Common myeloid progenitor, CD34-positive (primary cell): ENCODE results near the gene C9orf78.

Source experiments
- CTCF ChIA-PET: fragments of 350-600 bp; sonication (Branson Sonifier 250); formaldehyde crosslinking; loops from one replicate; lab custom pipeline; 2021; ENCODE audit warnings: antibody characterized with exemption; lab: Charles Lee
- POLR2A ChIA-PET: fragments of 350-600 bp; sonication (Branson Sonifier 250); formaldehyde crosslinking; loops from one replicate; lab custom pipeline; 2021; ENCODE audit warnings: antibody characterized with exemption; lab: Charles Lee
- DNase-seq, 3 donors: peaks; one replicate each; pipeline versions ENCODE4 v3.0.0 to v3.0.0-alpha.2; 2013
- H3K27ac ChIP-seq, 2 experiments: 1 replicate in 1 of 2; 2 replicates in 1 of 2; pipeline ENCODE4 v1.7.0; 2013; ENCODE audit warnings: inconsistent platforms in 2 of 2, low read length in 2 of 2, mild to moderate bottlenecking in 2 of 2, low read depth in 1 of 2, moderate library complexity in 1 of 2; ENCODE audit not compliant: severe bottlenecking in 2 of 2, insufficient read depth in 1 of 2, poor library complexity in 1 of 2
- H3K27me3 ChIP-seq, 5 experiments: replicated peaks in 2 of 5; 1 replicate in 3 of 5; 2 replicates in 2 of 5; pipeline versions ENCODE4 v1.6.1 to v1.7.0; 2013; ENCODE audit warnings: low read length in 4 of 5, mild to moderate bottlenecking in 2 of 5, moderate library complexity in 2 of 5, inconsistent platforms in 1 of 5; ENCODE audit not compliant: insufficient read depth in 5 of 5, control insufficient read depth in 4 of 5
- H3K36me3 ChIP-seq, 4 experiments: 1 replicate in 2 of 4; 2 replicates in 2 of 4; pipeline versions ENCODE4 v1.6.1 to v1.7.0; 2013; ENCODE audit warnings: low read length in 3 of 4, control low read depth in 1 of 4, mild to moderate bottlenecking in 1 of 4; ENCODE audit not compliant: control insufficient read depth in 4 of 4, insufficient read depth in 4 of 4
- H3K4me1 ChIP-seq, 4 experiments: 1 replicate in 3 of 4; 2 replicates in 1 of 4; pipeline versions ENCODE4 v1.6.1 to v1.7.1; 2013; ENCODE audit warnings: low read length in 3 of 4, mild to moderate bottlenecking in 3 of 4, control low read depth in 1 of 4, inconsistent platforms in 1 of 4, moderate library complexity in 1 of 4; ENCODE audit not compliant: control insufficient read depth in 4 of 4, insufficient read depth in 4 of 4; ENCODE audit errors: control extremely low read depth in 1 of 4
- H3K4me3 ChIP-seq, 7 experiments: 1 replicate in 4 of 7; 2 replicates in 3 of 7; pipeline versions ENCODE4 v1.5.1 to v1.7.0; 2013; ENCODE audit warnings: mild to moderate bottlenecking in 7 of 7, low read length in 6 of 7, moderate library complexity in 6 of 7, inconsistent platforms in 2 of 7, low read depth in 2 of 7, control low read depth in 1 of 7; ENCODE audit not compliant: insufficient read depth in 4 of 7, control insufficient read depth in 1 of 7; ENCODE audit errors: extremely low read depth in 1 of 7
- H3K9me3 ChIP-seq, 5 experiments: 1 replicate in 4 of 5; 2 replicates in 1 of 5; pipeline versions ENCODE4 v1.6.1 to v1.7.1; 2013; ENCODE audit warnings: low read length in 4 of 5, mild to moderate bottlenecking in 2 of 5, inconsistent platforms in 1 of 5, low read depth in 1 of 5, moderate library complexity in 1 of 5; ENCODE audit not compliant: control insufficient read depth in 4 of 5, insufficient read depth in 2 of 5; ENCODE audit errors: control extremely low read depth in 1 of 5
- WGBS: methylation state at CpG from one replicate; pipeline ENCODE4 v1.1.5; 2013; ENCODE audit not compliant: insufficient coverage; 5-methylcytosine and 5-hydroxymethylcytosine counted together

C9orf78 gene

DNA sequence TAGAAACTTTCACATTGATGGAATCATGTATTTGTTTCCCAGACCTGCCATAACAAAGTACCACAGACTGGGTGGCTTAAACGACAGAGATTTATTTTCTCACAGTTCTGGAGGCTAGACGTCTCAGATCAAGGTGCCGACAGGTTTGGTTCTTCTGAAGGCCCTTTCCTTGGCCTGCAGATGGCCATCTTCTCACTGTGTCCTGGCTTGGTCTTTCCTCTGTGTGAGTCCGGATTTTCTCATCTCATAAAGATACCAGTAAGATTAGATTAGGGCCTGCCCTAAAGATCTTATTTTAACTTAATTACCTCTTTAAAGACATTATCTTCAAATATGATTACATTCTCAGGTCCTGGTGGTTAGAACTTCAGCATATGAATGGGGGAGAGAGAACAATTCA, 6.0 kb upstream of the C9orf78 start:
- H3K36me3 ChIP-seq: peaks cover 4 to 22% (median 12%) of the 10 kb centered on the region in 4 experiments
- DNase-seq: no peak
- H3K4me1 ChIP-seq: peaks cover 4 to 48% (median 39%) of the 10 kb centered on the region in 4 experiments
- WGBS: 87% methylated on average over 4 of the region's 4 CpGs
- no peaks in the 10 kb centered on the region for H3K9me3 ChIP-seq
- H3K27ac ChIP-seq: peak overlapping the region in 1 of 2 experiments; percentile 2
- ChIA-PET CTCF (interaction anchor here (0.9 to 1.0 kb wide), 2 partner anchors 13 to 20 kb away, joined by 3 read pairs; no protein-coding TSS in a partner anchor), POLR2A (interaction anchor here (0.6 kb wide), 1 partner anchor 532 kb away, joined by 5 read pairs; no protein-coding TSS in a partner anchor)
- H3K27me3 ChIP-seq: no peaks in the 10 kb centered on the region
- H3K4me3 ChIP-seq: no peak overlapping the region

DNA sequence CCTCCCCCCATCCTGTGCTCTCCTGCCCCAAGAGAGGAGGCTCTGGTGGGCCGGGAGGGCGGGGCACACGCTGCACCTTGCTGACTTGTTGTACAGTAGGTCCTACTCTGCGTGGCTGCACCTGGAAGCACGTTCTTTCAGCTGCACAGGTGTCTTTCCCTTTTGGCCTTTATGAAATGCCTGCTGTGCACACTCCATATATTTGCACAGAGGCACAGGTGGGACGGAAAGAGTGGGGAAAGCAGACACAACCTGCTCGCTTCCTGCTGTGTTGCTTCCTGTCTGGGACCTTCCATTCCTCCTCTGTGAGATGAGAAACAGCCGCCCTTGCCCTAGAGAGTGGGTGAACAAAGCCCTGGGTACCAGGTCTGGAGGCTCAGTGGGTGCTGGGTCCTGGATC, 5.0 kb upstream of the C9orf78 start:
- DNase-seq: no peak
- ChIA-PET POLR2A (interaction anchor here (0.6 kb wide), 1 partner anchor 20 kb away, joined by 4 read pairs; no protein-coding TSS in a partner anchor), CTCF (interaction anchor here (1.0 kb wide), 1 partner anchor 21 kb away, joined by 3 read pairs; no protein-coding TSS in a partner anchor)
- Histone ChIP-seq H3K4me3 (peak overlapping the region in 1 of 7 experiments; percentile 28), H3K27ac (peak overlapping the region in 1 of 2 experiments; percentile 36), H3K9me3 (no peaks in the 10 kb centered on the region), H3K36me3 (peaks cover 4 to 22% (median 12%) of the 10 kb centered on the region in 4 experiments), H3K27me3 (no peaks in the 10 kb centered on the region), H3K4me1 (peaks cover 0 to 43% (median 37%) of the 10 kb centered on the region in 4 experiments)
- 72% methylated on average over 3 of the region's 8 CpGs for WGBS

DNA sequence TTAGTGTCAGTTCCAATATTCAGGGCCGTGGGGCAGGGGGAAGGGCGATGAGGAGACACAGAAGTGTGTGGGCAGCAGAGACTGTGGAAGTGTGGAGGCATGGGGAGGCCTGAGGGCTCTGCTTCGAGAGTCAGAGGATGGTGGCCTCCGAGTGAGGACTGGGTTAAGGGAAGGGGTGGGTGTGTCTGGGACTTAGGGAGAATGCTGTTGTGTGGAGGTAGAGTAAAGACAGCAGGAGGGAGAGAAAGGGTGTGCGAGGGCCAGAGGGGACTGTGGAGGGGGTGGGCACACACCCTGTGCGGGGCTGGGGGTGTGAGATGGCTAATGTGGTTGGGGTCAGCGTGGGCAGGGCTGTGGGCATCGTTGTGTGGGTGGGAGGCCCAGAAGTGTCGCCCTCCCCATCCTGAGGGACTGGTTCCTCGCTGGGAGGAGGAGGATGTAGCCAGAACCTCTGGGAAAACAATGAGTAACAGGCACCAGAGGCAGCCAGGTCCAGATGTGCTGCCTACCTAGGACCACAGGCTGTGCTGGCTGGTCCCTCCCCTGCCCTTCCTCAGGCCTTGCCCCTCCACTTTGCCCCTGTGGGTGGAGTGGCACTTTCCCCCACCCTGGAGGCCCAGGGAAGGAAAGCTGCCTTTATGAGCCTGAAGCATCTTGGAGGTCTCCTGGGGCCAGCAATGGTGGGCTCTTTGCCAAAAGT, 4.4 kb upstream of the C9orf78 start:
- 74% methylated on average over 10 of the region's 10 CpGs for WGBS
- Histone ChIP-seq H3K27me3 (no peaks in the 10 kb centered on the region), H3K4me3 (peak overlapping the region in 1 of 7 experiments; percentile 28), H3K9me3 (no peaks in the 10 kb centered on the region), H3K4me1 (peaks cover 0 to 45% (median 38%) of the 10 kb centered on the region in 4 experiments), H3K27ac (peak overlapping the region in 1 of 2 experiments; percentile 36), H3K36me3 (peaks cover 4 to 22% (median 12%) of the 10 kb centered on the region in 4 experiments)
- ChIA-PET POLR2A (interaction anchor here (0.6 to 1.1 kb wide), 2 partner anchors 21 to 22 kb away, joined by 3 to 4 read pairs; no protein-coding TSS in a partner anchor), CTCF (interaction anchor here (1.1 to 2.3 kb wide), 4 partner anchors 9 to 46 kb away, joined by 3 to 9 read pairs (median 4); no protein-coding TSS in a partner anchor)
- no peak for DNase-seq

DNA sequence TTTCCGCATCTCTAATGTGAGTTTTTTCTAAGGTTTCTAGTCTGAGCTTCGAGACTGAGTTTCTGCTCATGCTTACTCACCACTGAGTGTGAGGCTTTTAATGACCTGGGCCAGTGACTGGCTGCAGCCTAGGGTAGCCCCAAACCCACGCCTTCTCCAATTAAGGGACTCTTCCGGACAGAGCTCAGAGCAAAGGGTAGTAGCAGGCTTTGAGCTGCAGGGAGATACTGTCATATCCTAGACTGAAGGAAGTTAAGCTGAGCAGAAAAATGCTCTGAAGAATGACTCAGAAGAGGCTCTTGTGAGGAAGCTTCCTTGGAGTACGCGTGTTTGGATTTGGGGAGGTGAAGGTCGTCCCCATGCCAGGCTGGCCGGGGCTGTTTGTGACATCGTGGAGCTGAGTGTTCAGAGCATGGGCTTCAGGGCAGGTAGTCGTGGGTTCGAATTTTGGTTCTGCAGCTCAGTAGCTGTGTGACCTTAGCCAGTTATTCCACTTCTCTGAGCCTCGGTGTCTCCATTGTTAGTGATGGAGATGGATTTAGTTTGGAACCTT, 3.7 kb upstream of the C9orf78 start:
- Histone ChIP-seq H3K36me3 (peaks cover 4 to 22% (median 12%) of the 10 kb centered on the region in 4 experiments), H3K4me3 (no peak overlapping the region), H3K27ac (peak overlapping the region in 1 of 2 experiments; percentile 30), H3K27me3 (no peaks in the 10 kb centered on the region), H3K9me3 (no peaks in the 10 kb centered on the region), H3K4me1 (peaks cover 6 to 52% (median 44%) of the 10 kb centered on the region in 4 experiments)
- ChIA-PET CTCF (interaction anchor here (0.9 to 2.3 kb wide), 6 partner anchors 9 to 46 kb away, joined by 3 to 9 read pairs (median 4); no protein-coding TSS in a partner anchor), POLR2A (interaction anchor here (1.1 kb wide), 1 partner anchor 22 kb away, joined by 3 read pairs; no protein-coding TSS in a partner anchor)
- WGBS: 92% methylated on average over 10 of the region's 12 CpGs
- no peak for DNase-seq

DNA sequence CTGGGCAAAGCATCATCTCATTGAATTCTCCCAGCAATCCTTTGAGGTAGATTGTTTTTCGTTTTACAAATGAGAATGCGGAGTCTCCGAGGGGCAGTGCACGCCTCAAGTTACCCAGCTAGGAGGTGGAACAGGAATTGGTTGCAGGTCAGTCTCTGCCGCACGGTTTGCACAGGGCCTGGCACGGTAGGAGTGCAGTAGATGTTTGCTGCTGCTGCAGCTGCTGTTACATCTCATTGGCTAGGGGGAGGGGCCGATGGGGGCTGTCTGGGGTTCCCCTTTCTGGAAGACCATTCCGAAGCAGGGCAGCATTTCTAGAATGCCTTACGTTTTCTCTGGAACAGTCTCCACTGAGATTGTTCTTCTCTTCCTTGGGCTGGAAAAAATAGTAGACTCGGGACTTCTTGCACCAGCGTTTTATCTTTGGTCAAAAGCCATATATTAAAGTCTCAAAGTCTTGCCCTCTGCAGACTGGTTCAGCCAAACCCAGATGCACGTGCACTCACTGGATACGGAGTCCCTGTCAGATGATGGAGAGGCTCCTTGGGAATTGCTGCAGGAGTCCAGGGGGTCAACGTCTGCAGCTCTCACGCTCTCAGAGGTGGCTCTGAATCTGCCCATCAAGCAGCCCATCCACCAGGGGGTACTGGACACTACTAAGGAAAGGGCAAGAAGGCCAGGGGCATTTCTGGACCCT, 1.4 kb upstream of the C9orf78 start:
- POLR2A ChIA-PET: interaction anchor here (0.9 to 2.3 kb wide), 4 partner anchors 9 to 49 kb away, joined by 4 to 10 read pairs (median 4); no protein-coding TSS in a partner anchor
- Histone ChIP-seq H3K27me3 (no peaks in the 10 kb centered on the region), H3K9me3 (no peaks in the 10 kb centered on the region), H3K4me1 (peaks cover 6 to 54% (median 45%) of the 10 kb centered on the region in 4 experiments), H3K4me3 (peak overlapping the region in 6 of 7 experiments; percentile 79 to 100 (median 92)), H3K36me3 (peaks cover 7 to 34% (median 21%) of the 10 kb centered on the region in 4 experiments), H3K27ac (peak overlapping the region; percentile 65 to 91)
- 17% methylated on average over 16 of the region's 16 CpGs for WGBS
- DNase-seq: peak; percentile 42 to 78 (median 75)
- CTCF ChIA-PET: interaction anchor here (1.0 to 1.5 kb wide), 8 partner anchors 21 to 98 kb away, joined by 3 to 5 read pairs (median 4); no protein-coding TSS in a partner anchor

DNA sequence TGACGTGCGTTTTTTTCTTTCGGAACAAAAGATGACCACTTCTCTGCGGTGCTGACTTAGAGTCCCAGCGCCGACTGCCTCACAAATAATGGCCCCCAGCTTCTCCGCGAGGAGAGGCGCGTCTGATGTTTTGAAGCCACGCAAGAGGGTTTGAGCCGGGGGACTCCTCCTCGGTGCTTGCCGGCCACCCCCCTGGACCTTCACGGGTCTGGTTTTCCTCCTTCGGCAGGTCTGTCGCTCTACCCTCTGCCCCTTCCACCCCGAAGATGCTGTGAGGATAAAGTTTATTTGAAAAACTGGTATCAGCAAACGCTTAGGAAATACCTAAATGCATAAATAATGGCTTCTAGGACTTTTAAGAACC, 767 bp upstream of the C9orf78 start:
- no peak for DNase-seq
- Histone ChIP-seq H3K4me3 (peak overlapping the region; percentile 74 to 100 (median 89)), H3K9me3 (no peaks in the 10 kb centered on the region), H3K27me3 (no peaks in the 10 kb centered on the region), H3K27ac (peak overlapping the region; percentile 65 to 91), H3K4me1 (peaks cover 6 to 54% (median 45%) of the 10 kb centered on the region in 4 experiments), H3K36me3 (peaks cover 7 to 39% (median 23%) of the 10 kb centered on the region in 4 experiments)
- POLR2A ChIA-PET: interaction anchor here (0.8 to 2.3 kb wide), 5 partner anchors 9 to 49 kb away, joined by 4 to 10 read pairs (median 5); no protein-coding TSS in a partner anchor
- CTCF ChIA-PET: interaction anchor here (1.1 to 1.4 kb wide), 2 partner anchors 47 to 49 kb away, joined by 4 read pairs; no protein-coding TSS in a partner anchor
- 0% methylated on average over 10 of the region's 19 CpGs for WGBS
